Cardiac muscle cell (in vitro differentiated cells and primary cell): ENCODE results near the gene SPEF2. TPM values are rescaled to one million over a fixed set of nuclear protein-coding genes. Genes with fewer than 3 reads are reported as not detected.

ENCODE experiments used
- DNase-seq, 2 donors: peaks; one replicate each; pipeline versions ENCODE4 v3.0.0 to v3.0.0-alpha.2; 2010 to 2017; ENCODE audit warnings: low read depth in 1 of 2, low spot score in 1 of 2
- H3K27ac ChIP-seq: fragments of 200-600 bp; sonication (generic); 2 replicates; pipeline ENCODE4 v1.5.1; 2016
- H3K27me3 ChIP-seq: fragments of 200-600 bp; sonication (generic); 2 replicates; pipeline ENCODE4 v1.6.0; 2016; ENCODE audit warnings: control low read depth
- H3K36me3 ChIP-seq: fragments of 200-600 bp; sonication (generic); 2 replicates; pipeline ENCODE4 v1.5.1; 2016; ENCODE audit warnings: control low read depth
- H3K4me1 ChIP-seq: fragments of 200-600 bp; sonication (generic); 2 replicates; pipeline ENCODE4 v1.8.1; 2017; ENCODE audit warnings: low read depth, mild to moderate bottlenecking, mixed run types
- H3K4me3 ChIP-seq: fragments of 200-600 bp; sonication (generic); 2 replicates; pipeline ENCODE4 v1.5.1; 2016; ENCODE audit warnings: mild to moderate bottlenecking
- H3K9me3 ChIP-seq: fragments of 200-600 bp; sonication (generic); 2 replicates; pipeline ENCODE4 v1.5.1; 2017; ENCODE audit warnings: low read depth, mild to moderate bottlenecking, control low read depth
- CTCF ChIP-seq: IDR thresholded peaks from 2 replicates; pipeline ENCODE4 v1.5.1; 2012; ENCODE audit warnings: low read depth, mild to moderate bottlenecking, low read length
- polyA plus RNA-seq: library from polyadenylated mRNA; unstranded; fragments of >200 nt; fragmentation: Nextera tagmentation; extraction: Ambion mirVana; gene quantifications from 2 replicates; pipeline ENCODE4 v1.2.1, GENCODE V29; 2016
- total RNA-seq: library from RNA; depleted of rRNA; stranded (reverse); fragments of >200 nt; gene quantifications from 2 replicates; pipeline ENCODE4 v1.2.3, GENCODE V29; 2016

Gene SPEF2
- total and polyA plus RNA-seq, 2 experiments from 2014 or later: 3.2 to 5.7 TPM

- H3K27me3 ChIP-seq: peaks cover 24% of the 10 kb centered on the region
- no peaks in the 10 kb centered on the region for H3K36me3 ChIP-seq
- no peaks in the 10 kb centered on the region for H3K9me3 ChIP-seq
- TF ChIP-seq CTCF: no peak
- no peak for DNase-seq
- no peak overlapping the region for H3K4me3 ChIP-seq
- no peaks in the 10 kb centered on the region for H3K4me1 ChIP-seq
- no peak overlapping the region for H3K27ac ChIP-seq
These were observed 5.3 kb downstream of the SPEF2 start for GRCh38 chr5:35622974-35623373.

GRCh38 chr5:35623991-35624390 lies 6.3 kb downstream of the SPEF2 start:
- Histone ChIP-seq H3K4me1 (no peaks in the 10 kb centered on the region), H3K4me3 (no peak overlapping the region), H3K36me3 (no peaks in the 10 kb centered on the region), H3K27ac (no peak overlapping the region), H3K9me3 (no peaks in the 10 kb centered on the region), H3K27me3 (peaks cover 17% of the 10 kb centered on the region)
- no peak for TF ChIP-seq CTCF
- DNase-seq: no peak

- H3K27me3 ChIP-seq: no peaks in the 10 kb centered on the region
- no peak for DNase-seq
- TF ChIP-seq CTCF: no peak
- H3K36me3 ChIP-seq: no peaks in the 10 kb centered on the region
- no peaks in the 10 kb centered on the region for H3K9me3 ChIP-seq
- no peaks in the 10 kb centered on the region for H3K4me1 ChIP-seq
- no peak overlapping the region for H3K27ac ChIP-seq
- H3K4me3 ChIP-seq: no peak overlapping the region
These were observed 8.4 kb downstream of the SPEF2 start for GRCh38 chr5:35626108-35626507.

GRCh38 chr5:35626553-35626952 lies 8.9 kb downstream of the SPEF2 start:
- Histone ChIP-seq H3K27ac (no peak overlapping the region), H3K4me3 (no peak overlapping the region), H3K27me3 (no peaks in the 10 kb centered on the region), H3K4me1 (no peaks in the 10 kb centered on the region), H3K9me3 (no peaks in the 10 kb centered on the region), H3K36me3 (no peaks in the 10 kb centered on the region)
- TF ChIP-seq CTCF: no peak
- no peak for DNase-seq

- DNase-seq: no peak
- Histone ChIP-seq H3K27ac (no peak overlapping the region), H3K27me3 (no peaks in the 10 kb centered on the region), H3K9me3 (no peaks in the 10 kb centered on the region), H3K36me3 (no peaks in the 10 kb centered on the region), H3K4me3 (no peak overlapping the region), H3K4me1 (no peaks in the 10 kb centered on the region)
- TF ChIP-seq CTCF: no peak
These were observed 16.7 kb downstream of the SPEF2 start for GRCh38 chr5:35634326-35634725.

- DNase-seq: no peak
- Histone ChIP-seq H3K4me1 (no peaks in the 10 kb centered on the region), H3K27me3 (no peaks in the 10 kb centered on the region), H3K27ac (no peak overlapping the region), H3K36me3 (no peaks in the 10 kb centered on the region), H3K9me3 (no peaks in the 10 kb centered on the region), H3K4me3 (no peak overlapping the region)
- TF ChIP-seq CTCF: no peak
These were observed 23.0 kb downstream of the SPEF2 start for GRCh38 chr5:35640623-35641022.
